Heart left ventricle (tissue), 16 donors: ENCODE measurements around the gene SSH2. TPM values are rescaled to one million over a fixed set of nuclear protein-coding genes. Genes with fewer than 3 reads are reported as not detected.

Experiments
- ATAC-seq, 4 donors: fragments of 200-7000 bp; cut with Tn5 transposase; one replicate each; pipeline ENCODE4 v1.9.1; 2020 to 2022; ENCODE audit warnings: moderate library complexity in 4 of 4, mild to moderate bottlenecking in 3 of 4, moderate number of reproducible peaks in 1 of 4
- DNase-seq, 5 donors: peaks; one replicate each; pipeline ENCODE4 v3.0.0-alpha.2; 2020
- H3K27ac ChIP-seq, 12 donors: fragments of 200-600 bp; sonication (generic) in 4 of 12; one replicate each; pipeline versions ENCODE4 v1.5.0 to v1.8.0; 2016 to 2022; ENCODE audit warnings: mild to moderate bottlenecking in 2 of 12
- H3K27me3 ChIP-seq, 9 donors: fragments of 200-600 bp; sonication (generic) in 2 of 9; one replicate each; pipeline versions ENCODE4 v1.5.1 to v1.8.0; 2016 to 2022; ENCODE audit warnings: mild to moderate bottlenecking in 3 of 9
- H3K36me3 ChIP-seq, 9 donors: fragments of 200-600 bp; sonication (generic) in 2 of 9; one replicate each; pipeline versions ENCODE4 v1.5.0 to v1.8.0; 2018 to 2022; ENCODE audit warnings: mild to moderate bottlenecking in 2 of 9
- H3K4me1 ChIP-seq, 12 donors: fragments of 200-600 bp; sonication (generic) in 4 of 12; one replicate each; pipeline versions ENCODE4 v1.5.0 to v1.8.0; 2016 to 2022; ENCODE audit warnings: mild to moderate bottlenecking in 3 of 12
- H3K4me3 ChIP-seq, 12 donors: fragments of 200-600 bp; sonication (generic) in 4 of 12; one replicate each; pipeline versions ENCODE4 v1.5.0 to v1.8.0; 2017 to 2022; ENCODE audit warnings: mild to moderate bottlenecking in 9 of 12, moderate library complexity in 4 of 12
- H3K9me3 ChIP-seq, 12 donors: fragments of 200-600 bp; sonication (generic) in 4 of 12; one replicate each; pipeline versions ENCODE4 v1.5.0 to v1.8.0; 2016 to 2022; ENCODE audit warnings: mild to moderate bottlenecking in 1 of 12
- CTCF ChIP-seq, 12 donors: fragments of 200-600 bp; sonication (generic) in 4 of 12; IDR thresholded peaks; one replicate each; pipeline versions ENCODE4 v1.5.0 to v1.8.0; 2018 to 2022; ENCODE audit warnings: antibody characterized with exemption in 12 of 12, mild to moderate bottlenecking in 5 of 12
- POLR2A ChIP-seq, 2 donors: fragments of 450-650 bp; IDR thresholded peaks; one replicate each; pipeline ENCODE4 v1.6.1; 2017; ENCODE audit warnings: antibody characterized with exemption in 2 of 2, mild to moderate bottlenecking in 2 of 2, moderate library complexity in 2 of 2
- WGBS, 4 donors: extraction: QIAGEN DNeasy Blood & Tissue Kit in 2 of 4; methylation state at CpG; one replicate each; pipeline versions ENCODE4 v1.1.5 to v1.1.7; 2013 to 2018; 5-methylcytosine and 5-hydroxymethylcytosine counted together
- intact Hi-C, 10 donors: fragments of 100-400 bp; cut with DNase I; formaldehyde crosslinking; loops; one replicate each; pipeline versions ENCODE4 v1.11.1 to v1.14.2; 2022
- polyA plus RNA-seq, 2 donors: library from polyadenylated mRNA; stranded (reverse); fragments of 200-250 nt; gene quantifications; one replicate each; pipeline ENCODE4 v1.2.3, GENCODE V29; 2013
- total RNA-seq, 9 donors: library from RNA; depleted of rRNA in 2 of 9; stranded (reverse); fragments of >200 nt in 2 of 9; fragmentation: NEBNext Ultra II Directional in 3 of 9; extraction: Animal tissue kit (Norgen Biotek cat#: 25700) in 3 of 9; gene quantifications; one replicate each; pipeline versions ENCODE4 v1.1.0 to v1.2.4, GENCODE V29; 2016 to 2023
- donor health status: ischemic (EF 13 %, LVEDD 7.1; RV severe dilation, severe dysfunction).
- donor health status: healthy with polysubstance abuse.
- donor health status: DM: no; HTN: yes; CAD: no.
- donor health status: DM: no; HTN: no; CAD: no.
- donor health status: ischemic (EF 25% LVEDD 6.9; RV normal size, moderate dysfunction).
- donor health status: ischemic (EF 25% LVEDD 5.7; RV mildly dilated, moderate dysfunction).
- donor health status: healthy.
- donor health status: DM: yes; HTN: yes; CAD: no.
- donor health status: ischemic (EF 35%, LVEDD 5.7; RV mildly dilated, moderate dysfunction).
- donor health status: nonischemic (EF 11% LVEDD 7.7; RV severe dilation, severe dysfunction).
- donor health status: DM: yes; HTN: yes; CAD: no.
- donor health status: PGD.
- donor health status: ischemic (EF 29% LVEDD 5.4; RV normal size, mild dysfunction).
- donor health status: nonischemic (EF 23%, LVEDD 6.1; RV moderate dilation, normal function).

Gene SSH2
- total and polyA plus RNA-seq, 11 donors: 20.8 to 46.7 (median 36.6) TPM

- 90 to 100% (median 95%) methylated on average over 1 of the region's 1 CpG for WGBS, 4 donors
- H3K27ac ChIP-seq: peak overlapping the region in 4 of 12 donors; percentile 2 to 28 (median 17)
- DNase-seq (no peak), ATAC-seq (no peak)
- TF ChIP-seq CTCF (IDR thresholded peaks at IDR 0.05): no peak
- TF ChIP-seq POLR2A (IDR thresholded peaks at IDR 0.05): no peak
- no peak overlapping the region for H3K4me3 ChIP-seq
- peaks cover 0 to 47% (median 28%) of the 10 kb centered on the region in 9 donors for H3K36me3 ChIP-seq
- H3K9me3 ChIP-seq: no peaks in the 10 kb centered on the region
- H3K27me3 ChIP-seq: no peaks in the 10 kb centered on the region
- intact Hi-C loops: no loop called here
- peaks cover 0 to 34% (median 10%) of the 10 kb centered on the region in 12 donors for H3K4me1 ChIP-seq
Measured at GRCh38 chr17:29627951-29628350, 302.1 kb downstream of the SSH2 start.

DNA sequence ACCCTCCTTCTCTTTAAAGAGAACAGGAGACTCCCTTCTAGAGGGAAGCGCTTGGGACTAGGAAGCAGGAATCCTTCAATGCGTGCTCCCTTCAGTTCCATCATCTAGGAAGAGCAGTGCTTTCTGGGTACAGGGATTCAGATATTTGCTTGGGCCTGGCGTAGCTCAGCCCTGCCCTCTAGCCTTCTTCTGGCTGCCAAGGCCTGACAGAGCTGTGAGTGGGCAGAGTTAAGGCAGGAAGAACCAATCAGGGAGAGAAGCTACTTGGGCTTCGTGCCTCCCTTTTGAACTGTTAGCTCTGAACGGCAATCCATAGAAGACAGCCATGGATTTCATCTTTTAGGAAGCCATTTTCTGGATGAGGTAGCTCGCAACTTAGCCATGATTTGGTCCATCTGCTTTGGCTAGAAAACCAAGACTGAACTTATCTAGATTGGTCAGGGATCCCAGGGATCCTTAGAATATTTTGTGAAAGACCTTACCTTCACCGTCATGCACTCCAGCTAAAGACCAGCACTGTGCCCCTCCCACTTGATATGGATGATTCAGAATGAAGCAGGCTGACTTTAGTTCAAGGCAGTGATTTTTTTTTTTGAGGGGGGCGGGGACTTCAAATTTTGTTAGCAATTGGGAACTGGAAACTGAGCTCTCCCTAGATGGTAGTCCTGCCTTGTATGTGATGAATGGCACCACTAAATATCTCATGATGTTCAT lies 304.8 kb downstream of the SSH2 start:
- WGBS, 4 donors: 63 to 81% (median 66%) methylated on average over 6 to 8 of the region's 8 CpGs
- H3K36me3 ChIP-seq: peaks cover 0 to 20% (median 5%) of the 10 kb centered on the region in 9 donors
- H3K27me3 ChIP-seq: no peaks in the 10 kb centered on the region
- peak; percentile 43 to 73 (median 64) for ATAC-seq
- peaks cover 0 to 56% (median 24%) of the 10 kb centered on the region in 12 donors for H3K4me1 ChIP-seq
- TF ChIP-seq POLR2A (IDR thresholded peaks at IDR 0.05) (no peak), CTCF (IDR thresholded peaks at IDR 0.05) (peak in 4 of 12 donors; percentile 26 to 32 (median 28))
- intact Hi-C loops: no loop called here
- H3K9me3 ChIP-seq: no peaks in the 10 kb centered on the region
- H3K4me3 ChIP-seq: no peak overlapping the region
- DNase-seq: peak in 2 of 5 donors; percentile 65 to 75
- H3K27ac ChIP-seq: peak overlapping the region in 10 of 12 donors; percentile 3 to 56 (median 37)

GRCh38 chr17:29624586-29624985 lies 305.4 kb downstream of the SSH2 start:
- H3K4me3 ChIP-seq: no peak overlapping the region

More at GRCh38 chr17:29624586-29624985, 305.4 kb downstream of the SSH2 start:
- no peak for ATAC-seq
- H3K27ac ChIP-seq: peak overlapping the region in 10 of 12 donors; percentile 3 to 56 (median 37)
- DNase-seq: no peak
- no peaks in the 10 kb centered on the region for H3K27me3 ChIP-seq
- no peak for TF ChIP-seq POLR2A (IDR thresholded peaks at IDR 0.05)
- no peak for TF ChIP-seq CTCF (IDR thresholded peaks at IDR 0.05)
- no peaks in the 10 kb centered on the region for H3K9me3 ChIP-seq
- intact Hi-C loops: loop anchor here in 3 of 10 donors (5.0 kb wide), 2 partner anchors 42 to 153 kb away; no protein-coding TSS in a partner anchor
- peaks cover 0 to 16% (median 0%) of the 10 kb centered on the region in 9 donors for H3K36me3 ChIP-seq
- WGBS, 4 donors: 56 to 79% (median 65%) methylated on average over 4 of the region's 4 CpGs
- peaks cover 0 to 62% (median 27%) of the 10 kb centered on the region in 12 donors for H3K4me1 ChIP-seq
